ENCODE results near the gene SETD3. TPM values are rescaled to one million over a fixed set of nuclear protein-coding genes. Genes with fewer than 3 reads are reported as not detected.

SETD3 gene
- total RNA-seq, 1 donor: 152 TPM

DNA sequence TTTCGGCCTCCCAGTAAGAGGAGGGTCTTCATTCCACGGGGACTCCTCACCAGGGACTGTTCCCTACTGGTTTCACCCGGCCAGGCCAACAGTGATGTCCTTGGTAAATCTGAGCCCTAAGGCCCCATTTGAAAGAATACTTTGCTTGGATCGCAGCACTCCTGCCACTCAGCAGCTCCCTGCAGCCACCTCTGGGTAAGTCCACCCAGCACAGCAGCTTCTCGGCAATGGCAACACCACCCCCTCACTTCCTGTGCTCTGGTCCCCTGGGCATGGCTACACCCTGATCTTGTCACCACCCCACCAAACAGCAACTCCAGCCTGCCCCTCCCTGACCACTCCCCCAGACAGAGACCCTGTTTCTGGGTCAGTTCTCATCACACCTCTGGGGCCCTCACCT, 100.3 kb downstream of the SETD3 start:
- Histone ChIP-seq H3K4me1 (ENCODE audit: insufficient read depth, low read length) (no peaks in the 10 kb centered on the region), H3K4me3 (ENCODE audit: low read length) (no peak overlapping the region), H3K9me3 (ENCODE audit: low read depth, low read length) (no peaks in the 10 kb centered on the region), H3K27me3 (ENCODE audit: insufficient read depth, low read length) (no peaks in the 10 kb centered on the region)

DNA sequence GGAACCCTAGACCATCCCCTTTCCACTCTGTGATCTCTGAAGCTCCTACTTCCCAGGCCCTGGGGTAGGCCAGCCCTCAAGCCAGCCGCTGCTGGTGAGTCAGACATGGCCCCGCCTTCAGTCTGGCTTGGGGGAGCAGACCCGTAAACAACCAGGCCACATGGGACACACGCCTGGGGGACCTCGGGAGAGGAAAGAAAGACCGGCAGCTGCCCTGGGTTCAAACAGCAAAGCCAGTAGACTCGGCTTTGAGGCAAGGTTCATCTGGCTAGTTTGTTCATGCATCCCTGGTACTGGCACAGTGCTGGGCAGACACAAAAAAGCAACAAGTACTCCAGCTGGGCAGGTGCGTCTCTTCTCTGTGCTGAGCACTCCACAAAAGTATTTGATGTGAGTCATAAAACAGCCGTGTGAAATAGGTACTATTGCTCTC, 101.9 kb downstream of the SETD3 start:
- no peaks in the 10 kb centered on the region for H3K4me1 ChIP-seq (ENCODE audit: insufficient read depth, low read length)
- no peaks in the 10 kb centered on the region for H3K27me3 ChIP-seq (ENCODE audit: insufficient read depth, low read length)
- no peaks in the 10 kb centered on the region for H3K9me3 ChIP-seq (ENCODE audit: low read depth, low read length)
- no peak overlapping the region for H3K4me3 ChIP-seq (ENCODE audit: low read length)

DNA sequence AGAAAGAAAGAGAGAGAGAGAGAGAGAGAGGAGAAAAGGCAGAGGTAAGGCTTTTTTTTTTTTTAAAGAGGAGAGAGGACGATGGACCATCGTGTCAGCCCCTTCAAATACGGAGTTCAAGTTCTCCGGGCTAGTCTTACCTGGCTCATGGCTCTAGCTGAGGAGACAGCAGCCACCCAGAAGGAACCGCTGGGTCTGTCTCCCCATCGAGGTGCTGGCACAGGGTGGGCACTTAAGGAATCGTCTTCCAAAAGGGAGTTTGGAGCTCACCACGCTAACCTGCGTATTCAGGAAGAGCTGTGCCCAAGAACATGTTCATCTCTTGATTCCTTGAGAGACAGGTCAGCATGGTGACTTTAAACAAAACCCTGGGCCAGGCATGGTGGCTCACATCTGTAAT, 102.7 kb downstream of the SETD3 start:
- Histone ChIP-seq H3K4me3 (ENCODE audit: low read length) (no peak overlapping the region), H3K27me3 (ENCODE audit: insufficient read depth, low read length) (no peaks in the 10 kb centered on the region), H3K4me1 (ENCODE audit: insufficient read depth, low read length) (no peaks in the 10 kb centered on the region), H3K9me3 (ENCODE audit: low read depth, low read length) (no peaks in the 10 kb centered on the region)

DNA sequence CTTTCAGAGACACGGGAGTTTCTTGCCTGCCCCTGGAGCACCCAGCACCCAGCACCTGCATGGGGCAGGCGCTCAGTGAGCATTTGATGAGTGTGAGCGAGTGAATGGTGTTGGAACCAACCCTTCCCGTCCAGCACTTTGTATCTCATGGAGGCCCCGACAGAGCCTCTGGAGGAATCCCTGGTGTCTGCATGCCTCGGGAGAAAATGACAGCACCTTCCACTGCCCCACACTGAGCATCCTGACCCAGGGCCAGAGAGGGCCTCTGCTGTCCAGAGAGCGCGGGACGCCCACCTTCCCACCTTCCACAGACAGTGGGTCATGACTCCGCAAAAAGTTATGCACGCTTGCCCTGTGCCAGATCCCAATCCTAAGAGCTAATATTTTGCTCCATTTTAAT, 105.7 kb downstream of the SETD3 start:
- H3K4me3 ChIP-seq (ENCODE audit: low read length): no peak overlapping the region
- no peaks in the 10 kb centered on the region for H3K4me1 ChIP-seq (ENCODE audit: insufficient read depth, low read length)

DNA sequence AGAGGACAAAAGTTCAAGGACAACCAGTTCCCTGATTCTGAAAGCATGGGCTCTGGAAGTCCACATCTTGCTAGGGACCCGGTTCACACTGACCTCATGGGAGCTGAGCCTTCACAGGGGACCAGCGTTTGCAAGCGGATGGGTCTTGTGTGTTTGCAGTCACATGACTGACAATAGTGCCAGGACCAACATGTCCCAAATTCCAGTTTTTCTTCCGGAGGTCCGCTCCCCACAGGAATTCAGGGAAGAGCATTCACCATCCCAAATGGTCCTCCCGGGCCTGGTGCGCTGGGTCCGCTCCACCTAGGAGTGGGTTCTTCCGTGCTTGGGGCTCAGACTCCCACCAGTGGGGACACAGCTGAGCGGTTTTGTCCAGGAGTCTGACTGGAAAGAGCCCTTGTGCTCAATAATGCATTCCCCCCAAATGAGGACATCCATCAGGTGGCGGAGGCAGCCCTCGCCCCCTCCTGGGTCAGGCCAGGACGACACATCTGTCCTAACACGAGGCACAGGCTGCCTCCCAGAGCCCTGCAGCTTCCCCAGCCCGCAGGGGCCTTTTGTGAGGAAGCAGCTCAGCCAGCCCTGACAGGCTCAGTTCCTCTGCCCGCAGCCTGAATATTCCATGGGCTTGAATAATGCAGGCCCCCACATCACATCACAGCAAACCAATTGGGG, 116.9 kb downstream of the SETD3 start:
- no peaks in the 10 kb centered on the region for H3K4me1 ChIP-seq (ENCODE audit: insufficient read depth, low read length)
- no peak overlapping the region for H3K4me3 ChIP-seq (ENCODE audit: low read length)
- no peaks in the 10 kb centered on the region for H3K27me3 ChIP-seq (ENCODE audit: insufficient read depth, low read length)
- H3K9me3 ChIP-seq (ENCODE audit: low read depth, low read length): no peaks in the 10 kb centered on the region

More for the DNA sequence above, 105.7 kb downstream of the SETD3 start:
- H3K27me3 ChIP-seq (ENCODE audit: insufficient read depth, low read length): no peaks in the 10 kb centered on the region
- H3K9me3 ChIP-seq (ENCODE audit: low read depth, low read length): no peaks in the 10 kb centered on the region

DNA sequence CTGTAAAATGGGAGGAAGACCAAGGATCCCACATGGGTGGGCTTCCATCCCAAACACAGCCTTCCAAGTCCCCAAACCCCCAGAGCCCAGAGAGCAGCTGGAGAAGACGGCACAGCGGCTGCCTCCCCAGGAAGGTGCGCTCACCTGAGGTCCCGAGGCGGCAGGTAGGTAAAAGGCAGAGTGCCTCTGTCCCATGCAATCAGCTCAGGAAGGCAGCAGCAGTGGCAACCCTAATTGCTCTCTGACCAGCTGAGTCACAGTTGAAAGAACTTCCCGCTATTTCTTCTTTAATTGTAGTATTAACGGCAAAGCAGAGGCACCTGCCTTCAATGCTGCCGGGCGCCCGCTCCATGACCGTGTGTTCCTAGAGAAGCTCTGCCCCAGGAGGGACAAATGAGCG, 117.6 kb downstream of the SETD3 start:
- H3K4me1 ChIP-seq (ENCODE audit: insufficient read depth, low read length): no peaks in the 10 kb centered on the region
- H3K9me3 ChIP-seq (ENCODE audit: low read depth, low read length): no peaks in the 10 kb centered on the region
- no peaks in the 10 kb centered on the region for H3K27me3 ChIP-seq (ENCODE audit: insufficient read depth, low read length)
- H3K4me3 ChIP-seq (ENCODE audit: low read length): no peak overlapping the region

DNA sequence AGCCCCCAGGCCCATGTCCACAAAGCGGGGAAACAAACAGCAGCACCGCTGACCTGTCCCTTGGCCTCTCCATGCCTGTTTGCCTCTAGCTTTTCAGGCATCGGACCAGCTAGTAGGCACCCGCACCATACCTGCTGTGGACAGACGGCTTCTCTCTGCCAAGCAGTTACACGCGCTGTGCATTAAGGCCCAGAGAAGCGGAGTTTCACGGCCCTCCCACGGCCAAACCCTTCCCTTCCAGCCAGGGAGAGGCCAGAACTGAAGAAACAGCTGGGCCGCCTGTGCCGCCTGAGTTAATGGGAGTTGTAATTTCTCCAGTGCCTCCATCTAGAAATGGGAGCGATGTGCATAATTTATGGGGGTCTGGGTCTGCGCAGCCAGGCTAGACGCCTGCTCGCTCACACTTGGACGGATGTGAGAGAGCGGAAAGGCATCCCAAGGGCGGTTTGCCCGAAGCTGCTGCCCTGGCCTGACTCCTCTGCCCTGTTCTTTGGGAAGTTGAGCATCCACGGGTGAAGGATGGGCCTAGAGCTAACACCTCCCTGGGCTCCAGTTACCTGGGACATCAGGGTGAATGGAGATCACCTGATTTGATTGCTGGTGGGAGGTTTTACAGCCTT, 119.0 kb downstream of the SETD3 start:
- H3K27me3 ChIP-seq (ENCODE audit: insufficient read depth, low read length): no peaks in the 10 kb centered on the region
- H3K4me3 ChIP-seq (ENCODE audit: low read length): no peak overlapping the region
- no peaks in the 10 kb centered on the region for H3K9me3 ChIP-seq (ENCODE audit: low read depth, low read length)
- H3K4me1 ChIP-seq (ENCODE audit: insufficient read depth, low read length): no peaks in the 10 kb centered on the region

DNA sequence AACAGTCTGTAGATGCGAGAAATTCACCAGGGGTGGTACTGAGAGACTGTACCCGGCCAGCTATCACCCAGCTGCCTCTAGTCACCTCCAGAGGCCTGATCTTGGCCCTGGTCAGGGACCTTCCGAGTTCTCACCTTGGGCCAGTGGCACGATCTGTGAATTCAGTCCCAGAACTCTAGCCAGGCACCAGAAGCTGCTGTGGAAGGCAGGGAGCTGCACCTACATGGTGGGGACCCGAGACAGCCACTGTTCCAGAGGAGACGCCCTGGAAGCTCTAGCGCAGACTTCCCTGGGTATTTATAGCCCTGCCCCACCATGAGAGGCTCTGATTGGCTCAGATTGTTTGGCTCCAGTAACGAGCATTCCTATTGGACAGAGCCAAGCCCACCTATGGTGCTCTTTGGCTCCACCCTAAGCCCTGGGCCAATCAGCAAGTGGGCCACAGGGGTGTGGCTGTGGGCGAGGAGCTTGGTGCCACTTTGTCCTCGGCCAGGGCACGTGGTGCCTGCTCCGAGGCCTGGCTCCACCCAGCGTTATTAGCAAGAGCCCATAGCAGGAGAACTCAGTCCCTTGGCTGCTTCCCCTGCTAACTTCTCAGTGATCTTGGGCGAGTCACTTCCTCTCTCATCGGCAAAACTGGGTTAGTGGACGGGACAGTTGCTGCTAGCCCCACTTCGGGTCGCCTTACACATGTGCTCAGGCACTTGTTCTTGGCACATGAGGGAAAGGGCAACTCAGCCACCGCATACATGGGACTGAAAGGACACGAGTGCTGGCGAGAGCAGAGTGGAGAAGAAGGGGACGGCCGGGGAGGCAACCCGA, 119.7 kb downstream of the SETD3 start:
- Histone ChIP-seq H3K27me3 (ENCODE audit: insufficient read depth, low read length) (no peaks in the 10 kb centered on the region), H3K9me3 (ENCODE audit: low read depth, low read length) (no peaks in the 10 kb centered on the region), H3K4me3 (ENCODE audit: low read length) (no peak overlapping the region), H3K4me1 (ENCODE audit: insufficient read depth, low read length) (no peaks in the 10 kb centered on the region)

DNA sequence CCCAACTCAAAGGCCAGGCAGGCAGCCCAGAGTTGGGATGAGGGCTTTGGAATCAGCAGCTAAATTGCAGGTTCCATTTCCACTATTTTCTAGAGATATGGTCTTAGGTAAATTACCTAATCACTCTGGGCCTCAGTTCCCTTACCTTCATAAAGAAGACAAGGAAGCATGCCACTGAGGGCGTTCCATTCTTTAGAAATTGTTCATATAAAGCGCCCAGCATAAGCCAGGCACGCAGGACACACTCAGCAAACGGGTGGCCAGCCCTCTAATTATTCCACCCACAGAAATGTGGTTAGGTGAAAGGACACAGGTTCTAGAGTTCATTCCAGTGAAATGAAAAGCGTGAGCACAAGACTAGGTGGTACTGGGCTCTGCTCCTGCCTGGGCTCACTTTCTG, 120.8 kb downstream of the SETD3 start:
- H3K4me1 ChIP-seq (ENCODE audit: insufficient read depth, low read length): no peaks in the 10 kb centered on the region
- no peaks in the 10 kb centered on the region for H3K9me3 ChIP-seq (ENCODE audit: low read depth, low read length)
- H3K4me3 ChIP-seq (ENCODE audit: low read length): no peak overlapping the region
- no peaks in the 10 kb centered on the region for H3K27me3 ChIP-seq (ENCODE audit: insufficient read depth, low read length)

DNA sequence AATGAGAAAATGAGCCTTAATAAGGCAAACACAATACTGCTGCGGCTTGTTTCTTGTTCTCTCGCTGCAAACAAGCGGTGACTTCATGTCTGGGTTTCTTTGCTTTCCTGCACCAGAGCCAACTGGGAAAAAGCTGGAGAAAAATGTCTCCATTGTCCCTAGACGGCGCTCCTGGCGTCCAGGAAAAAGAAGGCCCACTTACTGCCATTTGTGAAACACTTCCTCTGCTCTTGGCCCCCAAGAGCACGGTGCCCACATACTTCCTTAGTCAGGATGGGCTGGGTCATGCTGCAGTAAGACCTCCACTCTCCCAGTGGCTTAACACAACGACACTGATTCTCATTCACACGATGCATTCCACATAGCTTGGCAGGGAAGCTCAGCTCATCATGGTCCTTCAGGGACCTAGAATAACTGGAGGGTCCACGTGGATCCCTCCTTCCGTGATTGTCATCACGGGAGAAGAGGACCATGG, 122.7 kb downstream of the SETD3 start:
- H3K27me3 ChIP-seq (ENCODE audit: insufficient read depth, low read length): no peaks in the 10 kb centered on the region

DNA sequence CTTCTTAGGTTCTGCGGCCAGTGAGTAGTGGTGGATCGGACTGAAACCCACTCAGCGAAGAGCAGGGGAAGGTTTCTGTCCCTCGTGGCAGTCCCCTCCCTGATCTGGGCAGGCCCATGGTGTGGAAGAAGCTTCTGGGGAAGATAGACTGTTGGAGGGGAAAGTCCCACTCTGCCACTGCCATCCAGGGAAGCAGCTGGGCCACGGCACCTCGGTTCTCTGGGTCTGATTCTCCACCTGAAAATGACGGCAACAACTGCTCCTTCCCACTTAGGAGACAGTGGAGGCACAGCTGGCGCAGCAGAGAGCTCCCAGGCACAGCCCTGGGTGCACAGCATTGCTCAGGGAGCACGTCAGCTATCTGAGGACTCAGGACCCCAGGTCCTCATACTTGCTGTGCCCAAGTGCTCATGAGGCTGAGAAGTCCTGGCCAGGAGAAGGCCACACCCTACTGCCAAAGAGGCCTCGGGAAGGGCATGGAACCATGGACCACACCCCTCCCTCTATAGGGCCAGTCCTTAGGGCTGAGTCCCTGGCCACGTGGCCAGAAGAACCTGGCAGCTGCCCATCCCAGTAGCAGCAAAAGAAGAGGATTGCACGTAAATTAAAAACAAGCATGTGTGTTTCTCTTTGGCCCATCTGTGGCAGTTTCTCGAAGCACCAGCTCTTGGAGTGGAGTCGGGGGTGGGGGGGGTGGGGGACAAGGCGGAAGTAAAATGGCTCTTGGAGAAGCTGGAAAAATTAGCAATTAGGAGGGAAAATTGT, 123.3 kb downstream of the SETD3 start:
- Histone ChIP-seq H3K4me3 (ENCODE audit: low read length) (no peak overlapping the region), H3K27me3 (ENCODE audit: insufficient read depth, low read length) (no peaks in the 10 kb centered on the region), H3K4me1 (ENCODE audit: insufficient read depth, low read length) (no peaks in the 10 kb centered on the region), H3K9me3 (ENCODE audit: low read depth, low read length) (no peaks in the 10 kb centered on the region)

More for the DNA sequence above, 122.7 kb downstream of the SETD3 start:
- no peaks in the 10 kb centered on the region for H3K4me1 ChIP-seq (ENCODE audit: insufficient read depth, low read length)
- H3K4me3 ChIP-seq (ENCODE audit: low read length): no peak overlapping the region
- no peaks in the 10 kb centered on the region for H3K9me3 ChIP-seq (ENCODE audit: low read depth, low read length)

DNA sequence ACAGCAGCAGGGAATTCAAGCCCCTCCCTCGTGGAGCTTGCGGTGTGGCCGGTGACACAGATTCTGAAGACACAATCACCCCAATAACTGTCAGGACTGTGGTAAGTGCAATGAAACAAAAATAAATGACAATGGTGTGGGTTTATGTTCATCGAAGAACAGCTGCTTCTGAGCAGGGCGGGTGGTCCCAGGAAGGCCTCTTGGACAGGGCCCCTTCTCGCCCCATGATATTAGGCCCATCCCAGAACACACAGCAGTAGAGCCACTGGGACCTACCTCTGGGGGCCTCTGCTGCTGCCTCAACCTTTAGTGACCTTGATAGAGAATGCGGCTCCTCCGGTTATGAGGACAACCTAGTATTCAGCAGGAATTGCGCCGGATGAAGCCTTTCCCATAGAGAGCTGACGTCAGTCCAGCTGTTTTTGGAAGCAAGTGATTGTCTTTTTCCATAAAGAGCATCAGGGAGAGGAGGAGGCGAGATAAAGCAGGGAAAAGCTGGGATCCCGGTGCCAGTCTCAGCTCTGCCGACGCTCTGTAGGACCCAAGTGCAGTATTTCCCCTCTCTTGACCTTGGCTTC, 124.5 kb downstream of the SETD3 start:
- Histone ChIP-seq H3K27me3 (ENCODE audit: insufficient read depth, low read length) (no peaks in the 10 kb centered on the region), H3K4me3 (ENCODE audit: low read length) (no peak overlapping the region), H3K9me3 (ENCODE audit: low read depth, low read length) (no peaks in the 10 kb centered on the region), H3K4me1 (ENCODE audit: insufficient read depth, low read length) (no peaks in the 10 kb centered on the region)

DNA sequence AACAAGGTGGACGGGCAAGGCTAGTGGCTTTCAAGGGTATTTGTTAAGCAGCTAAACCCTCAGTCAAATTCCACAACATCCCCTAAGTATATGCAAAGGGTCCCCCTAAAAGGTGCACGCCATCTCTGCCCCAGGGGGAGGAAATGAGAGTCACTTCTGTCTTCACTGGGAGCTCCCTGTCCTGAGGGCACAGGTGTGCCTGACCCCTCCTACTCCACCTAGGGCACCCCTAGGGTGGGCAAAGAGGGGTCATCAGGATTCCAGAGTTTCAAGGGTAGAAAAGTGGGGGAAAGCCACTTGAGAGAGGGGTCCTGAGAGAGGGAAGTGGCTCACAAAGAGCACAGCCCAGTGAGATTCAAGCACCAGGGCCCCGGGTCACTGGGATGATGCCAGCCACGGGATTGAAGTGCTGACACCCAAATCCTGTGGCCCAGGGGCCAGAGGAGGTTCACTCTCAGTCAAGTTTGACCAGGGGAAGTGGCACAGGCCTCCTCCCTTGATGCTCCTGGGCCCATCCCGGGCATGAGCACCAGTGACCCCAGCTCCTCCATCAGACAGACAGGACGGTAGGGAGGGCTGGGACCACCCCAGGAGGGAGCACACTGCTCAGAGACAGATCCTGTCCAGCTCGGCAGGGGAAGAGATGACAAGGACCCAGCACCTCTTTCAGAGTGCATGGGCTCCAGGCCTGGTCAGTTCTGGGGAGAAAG, 126.3 kb downstream of the SETD3 start:
- Histone ChIP-seq H3K27me3 (ENCODE audit: insufficient read depth, low read length) (no peaks in the 10 kb centered on the region), H3K4me1 (ENCODE audit: insufficient read depth, low read length) (no peaks in the 10 kb centered on the region), H3K9me3 (ENCODE audit: low read depth, low read length) (no peaks in the 10 kb centered on the region), H3K4me3 (ENCODE audit: low read length) (no peak overlapping the region)

DNA sequence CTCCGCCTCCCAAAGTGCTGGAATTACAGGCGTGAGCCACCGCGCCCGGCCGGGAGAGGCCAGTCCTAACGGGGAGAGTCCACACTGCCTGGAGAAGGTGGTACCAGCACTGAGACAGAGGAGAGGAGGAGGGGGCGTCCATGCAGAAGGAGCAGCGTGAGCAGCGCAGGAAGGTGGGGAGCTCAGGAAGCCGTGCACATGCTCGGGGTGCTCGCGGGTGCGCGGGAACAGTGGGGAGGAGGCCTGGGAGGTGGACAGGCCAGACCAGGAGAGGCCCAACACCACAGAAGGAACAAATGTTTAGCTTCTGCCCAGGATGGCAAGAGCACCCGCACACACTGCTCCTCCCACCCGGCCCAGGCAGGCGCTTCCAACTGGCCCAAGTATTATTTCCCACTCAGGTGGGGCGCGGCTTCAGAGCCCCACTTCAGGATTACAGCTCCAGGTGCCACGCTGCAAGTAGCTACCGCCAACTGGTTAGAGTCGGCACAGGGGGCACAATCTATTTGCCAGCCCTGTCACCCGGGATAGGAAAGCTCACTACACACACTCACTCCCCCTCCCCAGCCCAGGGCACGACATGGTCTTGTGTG, 127.9 kb downstream of the SETD3 start:
- Histone ChIP-seq H3K4me1 (ENCODE audit: insufficient read depth, low read length) (no peaks in the 10 kb centered on the region), H3K9me3 (ENCODE audit: low read depth, low read length) (no peaks in the 10 kb centered on the region), H3K4me3 (ENCODE audit: low read length) (no peak overlapping the region), H3K27me3 (ENCODE audit: insufficient read depth, low read length) (no peaks in the 10 kb centered on the region)
